Measurements from ENCODE around the gene FGF1. TPM values are rescaled to one million over a fixed set of nuclear protein-coding genes. Genes with fewer than 3 reads are reported as not detected.

The FGF1 gene
- total RNA-seq, 4 donors from 2014 or later, result 0.51 to 5.7 (median 1.7) TPM; not detected in 1

- intact Hi-C loops (cut with DNase I; ENCODE audit: low total_unique reads), result no loop called here
- no peaks in the 10 kb centered on the region for H3K4me1 ChIP-seq
- no peak overlapping the region for H3K4me3 ChIP-seq
- no peak for DNase-seq
- H3K27me3 ChIP-seq, result no peaks in the 10 kb centered on the region
- no peak overlapping the region for H3K27ac ChIP-seq
- TF ChIP-seq CTCF (IDR thresholded peaks at IDR 0.05) (no peak), POLR2A (IDR thresholded peaks at IDR 0.05) (no peak)
- no peaks in the 10 kb centered on the region for H3K9me3 ChIP-seq
- no peaks in the 10 kb centered on the region for H3K36me3 ChIP-seq
Measured at GRCh38 chr5:142601432-142601831, 84.5 kb downstream of the FGF1 start.

- DNase-seq, result peak; percentile 30 to 45
- no peak for TF ChIP-seq CTCF (IDR thresholded peaks at IDR 0.05)
- TF ChIP-seq POLR2A (IDR thresholded peaks at IDR 0.05), result no peak
- Histone ChIP-seq H3K4me3 (no peak overlapping the region), H3K9me3 (no peaks in the 10 kb centered on the region), H3K4me1 (no peaks in the 10 kb centered on the region), H3K27me3 (no peaks in the 10 kb centered on the region), H3K27ac (peak overlapping the region in 1 of 2 donors; percentile 1), H3K36me3 (no peaks in the 10 kb centered on the region)
- intact Hi-C loops (cut with DNase I; ENCODE audit: low total_unique reads), result no loop called here
Measured at GRCh38 chr5:142600611-142601358, 85.1 kb downstream of the FGF1 start.

- Histone ChIP-seq H3K36me3 (no peaks in the 10 kb centered on the region), H3K4me1 (no peaks in the 10 kb centered on the region), H3K9me3 (no peaks in the 10 kb centered on the region), H3K27ac (peak overlapping the region in 1 of 2 donors; percentile 1), H3K27me3 (no peaks in the 10 kb centered on the region), H3K4me3 (no peak overlapping the region)
- DNase-seq, result no peak
- intact Hi-C loops (cut with DNase I; ENCODE audit: low total_unique reads), result no loop called here
- no peak for TF ChIP-seq CTCF (IDR thresholded peaks at IDR 0.05)
- no peak for TF ChIP-seq POLR2A (IDR thresholded peaks at IDR 0.05)
Measured at GRCh38 chr5:142600092-142600491, 85.8 kb downstream of the FGF1 start.

GRCh38 chr5:142598338-142598700, 87.6 kb downstream of the FGF1 start:
- H3K36me3 ChIP-seq, result no peaks in the 10 kb centered on the region
- no peak overlapping the region for H3K4me3 ChIP-seq
- no peak overlapping the region for H3K27ac ChIP-seq
- H3K27me3 ChIP-seq, result no peaks in the 10 kb centered on the region
- intact Hi-C loops (cut with DNase I; ENCODE audit: low total_unique reads), result no loop called here
- no peak for TF ChIP-seq CTCF (IDR thresholded peaks at IDR 0.05)
- no peak for TF ChIP-seq POLR2A (IDR thresholded peaks at IDR 0.05)
- no peak for DNase-seq
- H3K4me1 ChIP-seq, result no peaks in the 10 kb centered on the region
- no peaks in the 10 kb centered on the region for H3K9me3 ChIP-seq

- intact Hi-C loops (cut with DNase I; ENCODE audit: low total_unique reads), result no loop called here
- Histone ChIP-seq H3K27me3 (no peaks in the 10 kb centered on the region), H3K36me3 (no peaks in the 10 kb centered on the region), H3K27ac (no peak overlapping the region), H3K4me3 (no peak overlapping the region), H3K9me3 (no peaks in the 10 kb centered on the region), H3K4me1 (no peaks in the 10 kb centered on the region)
- no peak for DNase-seq
- TF ChIP-seq POLR2A (IDR thresholded peaks at IDR 0.05) (no peak), CTCF (IDR thresholded peaks at IDR 0.05) (no peak)
Measured at GRCh38 chr5:142597546-142598337, 88.1 kb downstream of the FGF1 start.

Data from uterus (tissue), 4 donors.